Eye (tissue), 1 donor: ENCODE data around the gene NUP210.

Source experiments
- DNase-seq: peaks from one replicate; pipeline ENCODE4 v3.0.0-alpha.2; 2015

NUP210 gene

DNA sequence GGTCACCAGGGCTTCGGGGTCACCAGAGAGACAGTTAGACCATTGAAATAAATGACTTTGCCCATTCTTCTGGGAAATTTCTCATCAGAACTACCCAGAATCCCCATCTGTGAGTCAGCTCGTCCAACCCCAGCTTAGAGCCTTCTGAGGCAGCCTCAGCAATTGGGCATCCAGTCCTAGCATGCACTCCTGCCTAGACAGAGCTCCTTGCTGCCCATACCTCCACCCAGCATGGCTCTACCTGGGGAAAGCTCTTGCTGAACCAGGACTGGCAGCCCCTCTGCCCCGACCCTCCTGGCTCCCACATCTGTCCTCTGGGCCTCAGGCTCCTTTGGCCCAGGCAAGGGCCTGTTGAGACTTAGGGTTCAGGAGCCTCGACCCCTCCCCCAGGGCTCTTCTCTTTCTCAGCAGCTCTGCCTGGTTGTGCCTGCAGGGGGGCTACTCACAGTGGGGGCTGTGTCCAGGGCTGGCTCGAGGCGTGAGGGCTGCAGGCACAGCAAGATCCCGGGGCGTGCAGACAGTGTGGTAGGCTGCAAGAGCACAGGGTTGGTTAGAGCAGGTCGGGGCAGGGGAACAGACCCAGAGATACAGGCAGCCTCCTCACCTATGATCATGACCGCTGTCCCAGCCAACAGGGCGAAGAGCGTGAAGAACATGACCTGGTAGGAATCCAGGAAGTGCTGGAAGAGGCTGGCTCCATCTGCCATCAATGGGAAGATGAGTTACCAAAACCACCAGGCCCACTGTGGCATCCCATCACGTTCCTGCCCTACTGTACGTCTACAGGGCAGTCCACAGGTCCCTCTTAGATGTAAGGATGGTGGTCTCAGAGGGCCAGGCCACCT lies 101.3 kb downstream of the NUP210 start:
- no peak for DNase-seq

DNA sequence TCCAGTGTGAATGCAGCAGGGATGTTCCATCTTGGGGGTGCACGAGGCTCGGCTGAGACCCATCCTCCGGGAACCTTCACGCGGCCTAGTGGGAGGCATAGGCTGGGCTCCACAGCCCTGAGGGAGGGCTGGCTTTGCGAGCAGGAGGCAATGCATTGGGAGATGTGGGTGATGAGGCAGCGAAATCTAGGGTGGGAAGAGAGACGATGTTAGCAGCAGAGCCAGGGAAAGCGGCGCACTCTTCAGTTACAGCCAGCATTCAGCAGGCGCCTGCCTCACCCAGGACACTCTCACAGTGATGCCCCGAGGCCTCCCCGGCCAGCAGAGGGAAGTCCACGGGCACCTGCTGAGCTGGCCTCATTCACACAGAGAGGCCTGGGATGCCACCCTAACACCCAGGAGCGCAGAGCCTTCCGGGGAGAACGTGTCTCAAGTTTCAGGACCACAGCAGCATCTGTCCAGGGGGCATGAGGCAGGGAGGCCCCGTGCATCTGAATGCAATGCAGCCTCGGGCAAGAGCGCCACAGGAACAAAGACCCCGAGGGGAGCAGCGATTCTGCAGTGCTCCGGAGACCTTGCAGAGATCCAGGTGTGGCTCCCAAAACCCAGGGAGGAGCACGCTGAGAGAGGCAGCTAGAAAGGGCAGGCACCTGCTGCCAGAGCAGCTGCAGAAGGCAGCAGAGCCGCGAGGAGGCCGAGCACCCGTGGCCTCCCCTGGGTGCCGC lies 102.4 kb downstream of the NUP210 start:
- DNase-seq: no peak

DNA sequence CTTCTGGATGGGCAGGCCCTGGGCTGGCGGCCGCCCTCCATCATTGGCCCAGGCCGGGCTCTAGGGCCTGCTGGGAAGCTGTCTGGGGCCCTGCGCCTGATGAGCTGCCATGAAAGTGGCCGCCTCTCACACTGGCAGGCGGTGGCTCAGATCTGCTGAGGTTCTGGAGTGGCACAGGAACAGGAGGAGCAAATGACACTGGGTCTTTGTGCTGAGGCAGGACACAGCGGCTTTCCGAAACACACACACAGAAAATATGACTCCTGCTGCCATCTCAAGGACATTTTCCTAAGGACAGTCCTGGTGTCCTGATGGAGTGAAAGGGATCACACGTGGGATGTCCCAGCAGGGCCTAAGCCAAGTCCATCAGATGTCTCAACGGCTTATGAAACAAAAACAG lies 103.5 kb downstream of the NUP210 start:
- DNase-seq: no peak

DNA sequence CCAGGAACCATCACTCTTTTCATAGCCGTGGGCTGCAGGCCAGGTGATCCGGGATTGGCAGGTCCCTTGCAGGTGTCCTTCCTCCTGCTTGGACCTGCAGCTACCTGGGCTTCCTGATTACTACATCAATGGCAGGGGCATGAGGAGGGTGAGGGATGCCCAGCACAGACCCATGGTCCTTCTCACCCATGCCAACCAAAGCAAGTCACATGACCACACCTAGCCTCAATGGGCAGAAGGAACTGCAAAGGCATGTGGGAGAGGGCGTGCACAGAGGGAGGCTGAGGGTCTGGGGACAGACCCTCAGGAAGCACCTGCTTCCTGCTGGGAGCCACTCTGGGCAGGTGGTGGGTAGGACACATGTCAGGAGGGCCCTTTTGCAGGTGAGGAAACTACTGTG lies 105.2 kb downstream of the NUP210 start:
- no peak for DNase-seq

DNA sequence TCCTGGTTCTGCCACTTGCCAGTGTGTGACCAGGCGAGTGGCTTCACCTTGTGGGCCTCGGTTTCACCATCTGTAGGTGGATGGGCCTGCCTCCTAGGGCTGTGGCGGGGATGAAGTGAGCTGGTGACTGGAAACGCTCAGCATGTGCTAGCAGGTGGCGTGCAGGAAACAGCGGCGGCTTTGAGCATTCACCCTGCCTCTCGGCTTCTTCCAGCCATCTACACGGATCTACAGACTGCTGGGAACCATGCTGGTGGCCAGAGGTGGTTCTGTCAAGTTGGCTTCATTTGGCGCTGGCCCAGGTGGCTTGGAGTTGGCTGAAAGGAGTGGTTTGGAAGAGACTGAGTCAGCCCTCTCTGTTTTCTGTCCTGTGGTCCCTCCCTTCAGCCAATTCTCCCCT lies 106.3 kb downstream of the NUP210 start:
- no peak for DNase-seq

DNA sequence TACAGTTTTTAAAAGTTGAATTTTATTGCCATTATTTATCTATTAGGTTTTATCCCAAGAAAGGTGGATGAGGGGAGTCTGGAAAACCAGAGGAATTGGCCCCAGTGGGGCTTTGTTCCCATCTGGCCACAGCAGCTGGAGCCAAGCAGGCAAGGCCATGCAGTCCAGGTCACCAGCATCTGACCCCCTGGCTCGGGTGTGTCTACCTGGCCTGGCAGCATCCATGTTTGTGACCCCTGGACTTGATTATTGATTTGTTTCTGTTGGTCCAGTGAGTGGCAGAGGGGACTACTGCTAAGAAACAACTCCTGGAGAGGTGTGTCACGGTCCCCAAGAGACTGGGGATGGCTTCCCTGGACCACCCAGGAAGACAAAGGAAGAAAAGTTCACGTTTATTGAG lies 111.1 kb downstream of the NUP210 start:
- no peak for DNase-seq

DNA sequence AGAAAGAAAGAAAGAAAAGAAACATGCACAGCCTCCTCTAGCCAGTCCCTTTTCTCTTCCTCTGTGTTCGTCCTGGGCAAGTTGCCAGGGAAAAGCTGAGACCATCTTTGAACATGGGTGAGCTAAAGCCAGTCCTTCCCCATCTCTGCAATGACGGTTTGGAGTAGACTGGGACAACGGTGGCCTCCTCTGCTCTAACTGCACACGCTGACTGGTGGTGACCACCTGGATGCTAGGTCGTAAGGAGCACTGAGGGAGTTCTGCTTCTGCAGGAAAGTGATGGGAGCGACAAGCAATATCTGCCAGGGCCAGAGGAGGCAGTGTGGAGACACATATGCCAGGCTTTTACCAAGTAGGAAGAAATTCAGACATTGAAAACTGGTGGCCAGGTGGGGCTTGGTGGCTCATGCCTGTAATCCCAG lies 111.7 kb downstream of the NUP210 start:
- peak; percentile 57 for DNase-seq

DNA sequence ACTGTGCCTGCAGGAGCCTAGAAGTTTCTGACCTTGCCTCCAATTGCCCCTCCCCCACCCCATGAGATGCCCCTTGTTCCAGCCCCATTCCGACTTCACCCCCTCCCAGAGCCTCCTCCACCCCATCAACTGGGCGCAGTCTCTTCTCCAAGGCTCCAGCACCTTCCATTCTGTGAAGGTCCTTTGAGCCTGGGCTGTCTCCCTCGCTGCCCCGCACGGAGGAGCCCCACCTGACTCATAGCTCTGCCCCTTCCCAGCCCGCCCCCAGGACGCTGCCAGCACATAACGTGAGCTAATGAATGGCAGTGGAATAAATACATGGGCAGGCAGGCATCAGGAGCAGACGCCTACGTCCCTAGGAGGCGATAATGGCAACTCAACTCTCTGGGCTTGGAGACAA lies 113.1 kb downstream of the NUP210 start:
- DNase-seq: no peak

DNA sequence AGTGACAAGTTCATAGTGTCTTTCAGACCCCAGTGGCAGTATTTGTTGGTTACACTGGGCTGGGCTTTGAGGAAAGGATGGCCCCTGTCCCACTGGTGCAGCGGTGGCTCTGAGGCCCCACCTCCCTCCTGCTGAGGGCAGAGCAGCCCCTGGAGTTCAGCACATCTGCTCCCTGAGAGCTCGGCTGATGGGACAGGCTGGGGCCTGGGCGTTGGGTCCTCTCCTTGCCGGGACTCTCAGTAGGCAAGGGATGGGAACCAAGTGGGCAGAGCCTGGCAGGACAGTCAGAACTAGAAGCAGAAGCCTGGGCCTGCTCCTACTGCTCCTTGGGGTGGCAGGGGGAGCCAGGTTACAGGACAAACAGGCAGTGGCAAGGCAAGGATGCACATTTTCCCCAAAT lies 114.5 kb downstream of the NUP210 start:
- no peak for DNase-seq

DNA sequence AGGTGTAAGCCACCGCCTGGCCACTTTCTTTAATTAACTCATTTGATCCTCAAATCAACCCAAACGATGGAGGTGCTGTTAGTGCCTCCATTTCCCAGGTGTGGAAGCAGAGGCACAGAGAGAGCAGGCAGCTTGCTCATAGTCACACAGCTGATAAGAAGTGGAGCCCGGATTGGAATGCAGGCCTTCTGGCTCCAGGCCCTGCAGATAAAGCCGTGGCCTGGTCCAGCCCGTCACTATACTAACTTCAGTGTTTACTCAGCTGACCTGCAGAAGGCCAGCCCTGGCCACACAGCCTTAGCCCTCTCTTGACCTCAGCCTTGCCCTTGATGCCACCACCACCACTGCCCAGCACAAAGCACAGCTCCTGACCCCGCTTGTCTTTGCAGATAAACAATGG lies 116.7 kb downstream of the NUP210 start:
- DNase-seq: no peak

DNA sequence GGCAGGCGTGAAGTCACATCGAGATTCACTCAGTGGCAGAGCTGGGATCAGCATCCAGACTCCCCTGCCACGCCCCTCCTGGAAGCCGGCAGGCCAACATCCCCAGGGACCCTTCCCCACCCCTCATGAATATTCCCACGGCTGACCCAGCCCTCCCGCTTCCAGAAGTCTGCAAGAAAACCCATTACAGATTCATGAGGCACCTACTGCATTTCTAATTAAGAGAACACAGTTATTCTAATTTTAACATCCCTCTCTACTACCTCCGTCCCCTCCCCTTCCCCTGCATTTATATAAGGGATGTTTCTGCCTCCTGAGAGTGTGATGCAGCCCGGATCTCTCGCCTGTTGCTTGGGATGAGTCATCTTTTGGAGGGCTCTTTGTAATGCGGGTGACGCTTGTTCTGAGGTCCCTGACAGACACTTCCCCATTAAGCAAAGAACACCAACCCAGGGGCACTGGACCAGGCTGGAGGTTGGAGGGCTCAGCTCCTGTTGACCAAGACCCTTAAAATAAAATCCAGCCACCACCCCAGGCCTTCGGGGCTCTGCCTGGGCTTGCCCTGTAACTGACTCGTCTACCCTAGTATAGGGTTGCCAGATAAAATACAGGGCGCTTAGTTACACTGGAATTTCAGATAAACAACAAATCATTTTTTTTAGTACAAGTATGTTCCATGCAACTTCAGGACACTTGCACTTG lies 118.7 kb downstream of the NUP210 start:
- DNase-seq: peak; percentile 15

DNA sequence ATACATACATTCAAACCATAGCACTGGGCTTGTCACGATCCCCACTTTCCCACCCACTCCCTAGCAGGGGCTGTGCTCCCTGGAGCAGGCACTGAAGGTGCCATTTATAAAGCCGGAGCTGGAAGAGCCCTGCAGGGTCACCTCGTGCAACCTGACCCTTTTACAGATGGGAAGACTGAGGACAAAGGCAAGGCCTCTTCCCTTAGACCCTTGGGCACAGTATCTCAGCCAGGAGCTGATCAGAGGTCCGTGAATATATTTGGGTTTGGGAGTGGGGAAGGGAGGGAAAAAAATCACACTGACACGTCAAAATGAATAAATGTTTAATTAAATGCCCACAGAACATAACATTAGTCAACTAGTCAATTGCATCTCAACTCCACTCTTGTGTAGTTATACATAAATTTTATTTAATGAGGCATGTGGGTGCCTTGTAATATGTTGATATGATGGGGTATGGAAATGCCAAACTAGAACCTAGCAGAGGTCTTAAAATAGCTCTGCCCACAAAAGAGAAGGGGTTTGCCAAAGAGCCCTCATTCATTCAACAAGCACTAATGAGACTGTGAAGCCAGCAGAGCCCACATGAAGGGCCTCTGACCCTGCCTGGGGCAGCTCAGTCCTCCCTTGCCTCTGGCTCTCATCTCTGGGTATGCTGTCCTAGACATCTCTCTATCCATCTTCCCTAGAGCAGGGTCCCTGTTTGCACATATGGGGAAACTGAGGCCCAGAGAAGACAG lies 119.4 kb downstream of the NUP210 start:
- no peak for DNase-seq

DNA sequence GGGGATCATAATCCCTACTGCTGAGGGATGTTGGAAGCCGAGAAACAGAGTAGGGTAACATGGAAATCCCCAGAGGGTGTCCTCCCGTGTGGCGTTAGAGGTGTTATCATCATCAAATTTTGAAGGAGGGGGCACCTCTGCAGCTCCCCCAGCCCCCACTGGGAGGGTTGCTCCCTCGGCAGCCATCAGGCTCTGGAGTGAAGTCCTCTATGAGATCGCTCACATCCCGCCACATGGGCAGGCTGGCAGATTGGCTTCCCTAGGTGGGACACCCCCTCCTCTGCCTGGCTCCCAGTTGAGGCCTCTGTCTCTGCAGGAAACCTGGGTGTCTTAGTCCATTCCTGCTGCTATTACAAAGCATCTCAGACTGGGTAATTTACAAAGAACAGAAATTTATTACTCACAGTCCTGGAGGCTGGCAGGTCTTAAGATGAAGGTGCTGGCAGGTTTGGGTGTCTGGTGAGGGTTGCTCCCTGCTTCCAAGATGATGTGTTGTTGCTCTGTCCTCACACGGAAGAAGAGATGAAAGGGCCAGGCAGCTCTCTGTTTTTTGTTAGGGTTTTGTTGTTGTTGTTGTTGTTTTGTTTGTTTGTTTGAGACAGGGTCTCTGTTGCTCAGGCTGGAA lies 120.5 kb downstream of the NUP210 start:
- no peak for DNase-seq

DNA sequence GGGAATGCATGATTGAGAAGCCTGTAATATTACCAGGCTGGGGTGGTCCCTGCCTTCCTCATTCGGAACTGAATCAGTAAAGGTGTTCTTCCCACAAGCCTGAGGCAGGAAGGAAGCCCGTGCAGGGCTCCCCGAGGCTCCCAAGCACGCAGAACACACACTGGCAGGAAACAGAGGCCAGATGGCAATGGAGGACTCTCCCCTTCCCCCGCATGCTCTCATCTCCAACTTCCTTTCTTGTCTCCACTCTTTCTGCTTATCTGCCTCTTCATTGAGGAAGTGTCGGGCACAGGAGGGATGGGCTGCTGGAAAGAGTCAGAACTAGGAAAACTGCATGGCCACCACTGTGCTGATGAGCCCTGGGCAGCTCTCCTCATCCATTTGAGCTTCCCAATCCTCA lies 123.5 kb downstream of the NUP210 start:
- DNase-seq: peak; percentile 7

DNA sequence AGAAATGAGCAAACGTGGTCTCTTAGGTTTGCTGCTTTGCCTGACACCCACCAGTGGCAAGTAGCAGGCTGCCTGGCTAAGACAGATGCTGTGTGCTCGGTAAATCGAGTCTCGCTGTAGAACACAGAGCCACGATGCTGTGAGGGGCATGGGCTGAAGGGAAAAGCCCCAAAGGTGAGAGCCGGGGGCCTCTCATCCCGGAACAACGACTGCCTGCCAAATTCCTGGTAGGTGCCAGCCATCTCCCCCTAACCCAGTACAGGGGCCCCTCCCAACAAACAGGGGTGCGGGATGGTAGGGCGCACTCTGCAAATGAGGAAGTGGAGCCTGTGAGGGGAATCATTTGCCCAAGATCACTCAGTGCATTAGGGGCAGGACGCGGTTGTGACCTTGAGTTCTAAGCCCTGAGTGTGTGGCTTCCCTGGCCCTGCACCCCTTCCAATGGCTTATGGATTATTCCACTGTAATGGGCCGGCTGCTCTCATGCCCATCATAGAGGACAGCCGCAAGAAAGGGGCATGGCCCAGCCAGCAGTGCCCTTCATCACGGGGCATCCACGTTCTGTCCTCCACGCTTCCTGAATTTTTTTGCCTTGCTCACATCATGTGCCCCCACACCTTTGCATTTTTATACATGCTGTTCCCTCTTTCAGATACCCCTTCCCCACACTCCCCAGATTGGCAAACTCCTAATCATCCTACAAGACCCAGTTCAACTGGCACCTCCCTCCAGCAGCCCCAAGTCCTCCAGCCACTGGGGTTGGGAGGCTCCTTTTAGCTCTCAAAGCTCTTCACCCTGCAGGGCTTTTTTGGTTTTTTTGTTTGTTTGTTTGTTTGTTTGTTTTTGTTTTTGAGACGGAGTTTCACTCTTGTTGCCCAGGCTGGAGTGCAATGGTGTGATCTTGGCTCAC lies 125.4 kb downstream of the NUP210 start:
- DNase-seq: no peak

DNA sequence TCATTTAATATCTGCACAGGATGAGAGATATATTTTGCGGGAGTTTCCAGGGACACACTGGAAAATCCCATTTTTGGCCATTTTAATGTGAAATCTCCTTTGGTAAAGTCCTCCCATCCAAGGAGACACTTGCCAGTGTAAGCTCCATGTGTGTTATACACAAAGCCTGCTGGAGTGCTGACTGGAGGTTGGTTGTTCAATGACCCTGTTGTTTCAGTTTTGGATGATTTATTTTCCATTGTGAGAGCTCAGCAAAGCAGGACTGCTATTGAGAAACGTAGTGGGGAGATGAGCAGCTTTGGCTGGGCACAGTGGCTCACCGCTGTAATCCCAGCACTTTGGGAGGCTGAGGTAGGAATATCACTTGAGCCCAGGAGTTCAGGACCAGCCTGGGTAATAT lies 127.7 kb downstream of the NUP210 start:
- no peak for DNase-seq

DNA sequence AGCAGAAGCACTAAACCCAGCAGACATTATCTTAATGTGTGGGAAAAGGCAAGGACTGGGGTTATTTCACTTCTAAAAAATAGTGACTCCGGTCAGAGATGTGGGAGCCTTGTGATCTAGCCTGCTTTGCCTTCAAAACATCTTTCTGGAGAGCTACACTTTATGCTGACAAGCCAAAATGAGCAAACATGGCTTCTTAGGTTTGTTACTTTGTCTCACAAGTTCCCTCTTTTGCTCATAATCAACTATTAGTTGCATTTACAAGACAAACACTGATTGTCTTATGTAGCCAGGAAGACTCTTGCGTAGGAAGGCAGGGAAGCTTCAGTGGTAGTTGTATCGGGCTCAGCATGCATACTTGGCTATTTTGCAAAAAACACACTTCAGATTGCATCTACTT lies 129.2 kb downstream of the NUP210 start:
- no peak for DNase-seq

DNA sequence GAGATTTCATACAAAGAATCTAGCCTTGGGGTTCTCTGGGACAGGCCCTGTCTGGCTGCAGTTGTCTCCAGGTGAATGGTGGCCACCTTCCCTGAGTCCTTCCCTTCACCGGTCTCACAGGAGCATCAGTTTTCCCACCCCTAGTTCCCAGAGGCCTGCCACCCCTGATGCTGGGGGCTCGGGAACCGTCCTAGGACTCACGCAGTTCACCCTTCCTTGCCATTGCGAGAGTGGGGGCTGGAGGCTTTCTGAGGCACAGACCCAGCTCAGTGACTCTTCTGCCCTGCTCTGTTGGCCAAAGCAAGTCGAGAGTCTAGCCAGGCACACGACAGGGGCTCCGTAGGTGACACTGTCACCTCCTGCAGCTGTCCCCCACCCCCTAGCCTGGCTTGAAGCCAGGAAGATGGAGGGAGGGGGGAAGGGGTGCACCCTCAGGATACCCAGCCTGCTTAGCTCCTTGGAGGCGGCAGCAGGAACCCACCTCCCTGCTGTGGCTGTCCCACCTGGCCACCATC lies 130.3 kb downstream of the NUP210 start:
- DNase-seq: no peak

DNA sequence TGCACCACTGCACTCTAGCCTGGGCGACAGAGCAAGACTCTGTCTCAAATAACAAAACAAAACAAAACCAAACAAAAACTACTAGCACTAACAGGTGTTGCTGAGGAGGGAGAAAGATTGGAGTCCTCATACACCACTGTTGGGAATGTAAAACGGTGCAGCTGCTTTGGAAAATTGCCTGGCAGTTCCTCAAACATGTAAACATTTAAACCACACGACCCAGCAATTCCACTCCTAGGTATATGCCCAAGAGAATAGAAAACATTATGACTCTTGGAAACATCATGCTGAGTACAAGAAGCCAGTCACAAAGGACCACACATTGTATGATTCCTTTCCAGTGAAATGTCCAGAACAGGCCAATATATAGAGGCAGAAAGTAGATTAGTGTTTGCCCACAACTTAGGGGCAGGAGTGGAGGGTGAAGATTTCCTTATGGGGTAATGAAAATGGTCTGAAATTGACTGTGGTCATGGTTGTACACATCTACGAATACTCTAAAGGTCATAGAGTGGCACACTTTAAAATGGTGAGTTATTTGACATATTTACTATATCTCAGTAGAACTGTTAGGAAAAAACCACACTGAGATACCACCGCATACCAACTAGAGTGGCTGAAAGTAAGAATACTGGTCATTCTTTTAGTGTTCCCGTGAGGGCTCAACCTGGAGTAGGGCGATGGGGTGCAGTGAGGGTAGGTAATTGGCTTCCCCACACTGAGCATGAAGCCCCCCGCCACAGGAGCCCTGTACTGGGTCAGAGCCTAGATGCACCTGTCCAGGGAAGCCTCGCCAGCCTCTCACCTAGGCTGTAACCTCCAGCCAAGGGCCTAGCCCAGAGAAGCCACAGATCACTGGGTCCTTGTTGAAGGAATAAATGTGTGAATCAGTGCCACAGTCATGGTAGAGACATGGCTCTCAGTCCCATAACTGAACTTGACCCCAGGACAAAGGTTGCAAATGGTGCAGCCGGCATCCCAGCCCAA lies 131.1 kb downstream of the NUP210 start:
- DNase-seq: no peak

DNA sequence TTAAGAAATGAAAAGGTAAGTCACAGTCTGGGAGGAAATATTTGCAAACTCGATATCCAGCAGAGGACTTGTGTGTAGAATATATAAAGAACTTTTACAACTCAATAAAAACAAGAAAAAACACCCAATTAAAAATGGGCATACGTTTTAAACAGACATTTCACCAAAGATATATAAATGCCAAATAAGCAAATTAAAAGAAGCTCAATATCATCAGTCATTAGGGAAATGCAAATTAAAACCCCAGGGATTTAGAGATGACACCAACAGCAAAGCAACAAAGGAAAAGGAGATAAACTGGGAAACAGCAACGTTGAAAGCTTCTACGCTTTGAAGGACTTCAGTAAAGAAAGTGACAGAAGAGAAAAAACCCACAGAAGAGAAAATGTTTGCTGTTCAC lies 132.3 kb downstream of the NUP210 start:
- no peak for DNase-seq
